Keratinocyte (primary cell): ENCODE data around the gene NOTCH4. TPM values are rescaled to one million over a fixed set of nuclear protein-coding genes. Genes with fewer than 3 reads are reported as not detected.

Experiments used
- DNase-seq: peaks from one replicate; pipeline ENCODE4 v3.0.0-alpha.2; 2011; ENCODE audit warnings: low read depth, missing footprints, low spot score
- FAIRE-seq: peaks from 2 replicates; lab custom pipeline; 2011; peaks lifted over from hg19 to GRCh38; lab: Jason Lieb, UNC
- H2AFZ ChIP-seq: 2 replicates; pipeline ENCODE4 v1.6.0; 2012; ENCODE audit warnings: low read length, control low read depth, inconsistent platforms; ENCODE audit not compliant: control insufficient read depth
- H3K27ac ChIP-seq: 2 replicates; pipeline ENCODE4 v1.5.1; 2011; ENCODE audit warnings: low read length; ENCODE audit not compliant: control insufficient read depth, insufficient read depth
- H3K27me3 ChIP-seq: 3 replicates; pipeline ENCODE4 v1.6.0; 2011; ENCODE audit warnings: low read length; ENCODE audit not compliant: control insufficient read depth, insufficient read depth; ENCODE audit errors: extremely low read depth
- H3K36me3 ChIP-seq, 2 experiments: 2 replicates in 1 of 2; 3 replicates in 1 of 2; pipeline ENCODE4 v1.5.1; 2011; ENCODE audit warnings: low read length in 2 of 2, mild to moderate bottlenecking in 1 of 2; ENCODE audit not compliant: control insufficient read depth in 2 of 2, insufficient read depth in 2 of 2; ENCODE audit errors: extremely low read depth in 1 of 2
- H3K4me1 ChIP-seq: 3 replicates; pipeline ENCODE4 v1.5.1; 2011; ENCODE audit warnings: low read length; ENCODE audit not compliant: control insufficient read depth, insufficient read depth; ENCODE audit errors: extremely low read depth
- H3K4me2 ChIP-seq: 3 replicates; pipeline ENCODE4 v1.6.0; 2011; ENCODE audit warnings: low read depth, low read length; ENCODE audit not compliant: control insufficient read depth, insufficient read depth; ENCODE audit errors: extremely low read depth
- H3K4me3 ChIP-seq, 3 experiments: fragments of 200-600 bp in 1 of 3; sonication (generic) in 1 of 3; 2 replicates in 2 of 3; 3 replicates in 1 of 3; pipeline ENCODE4 v1.5.1; 2011 to 2016; ENCODE audit warnings: low read length in 3 of 3, mild to moderate bottlenecking in 3 of 3, control low read depth in 2 of 3, inconsistent platforms in 1 of 3, low read depth in 1 of 3, mixed read lengths in 1 of 3, mixed run types in 1 of 3, moderate library complexity in 1 of 3; ENCODE audit not compliant: control insufficient read depth in 2 of 3, insufficient read depth in 2 of 3; ENCODE audit errors: extremely low read depth in 1 of 3
- H3K79me2 ChIP-seq: 2 replicates; pipeline ENCODE4 v1.6.0; 2012; ENCODE audit warnings: low read length; ENCODE audit not compliant: control insufficient read depth, insufficient read depth
- H3K9ac ChIP-seq: 3 replicates; pipeline ENCODE4 v1.6.0; 2011; ENCODE audit warnings: low read length; ENCODE audit not compliant: control insufficient read depth, insufficient read depth; ENCODE audit errors: extremely low read depth
- H3K9me1 ChIP-seq: 3 replicates; pipeline ENCODE4 v1.6.0; 2011; ENCODE audit warnings: low read length; ENCODE audit not compliant: control insufficient read depth, insufficient read depth; ENCODE audit errors: extremely low read depth
- H3K9me3 ChIP-seq: 2 replicates; pipeline ENCODE4 v1.5.1; 2012; ENCODE audit warnings: low read depth, low read length; ENCODE audit not compliant: control insufficient read depth
- H4K20me1 ChIP-seq: 3 replicates; pipeline ENCODE4 v1.6.0; 2011; ENCODE audit warnings: low read length; ENCODE audit not compliant: control insufficient read depth, insufficient read depth; ENCODE audit errors: extremely low read depth
- CTCF ChIP-seq, 3 experiments: IDR thresholded peaks in 1 of 3; conservative IDR thresholded peaks in 1 of 3; optimal IDR thresholded peaks in 1 of 3; 2 replicates in 2 of 3; 3 replicates in 1 of 3; pipeline versions ENCODE3 to v1.5.1; 2011; ENCODE audit warnings: low read length in 3 of 3, mild to moderate bottlenecking in 3 of 3, moderate library complexity in 2 of 3, control low read depth in 1 of 3, inconsistent platforms in 1 of 3; ENCODE audit not compliant: insufficient read depth in 2 of 3; ENCODE audit errors: extremely low read depth in 1 of 3
- EZH2 ChIP-seq: IDR thresholded peaks from one replicate; pipeline ENCODE4 v1.6.1; 2012; ENCODE audit warnings: inconsistent platforms, mild to moderate bottlenecking, low read length, moderate library complexity
- dilution Hi-C: fragments of 300-500 bp; cut with MboI; formaldehyde crosslinking; loops from one replicate; pipeline ENCODE4 v1.7.0; 2020; ENCODE audit warnings: low sequenced_read_pairs; ENCODE audit not compliant: extremely low pct_ligation_motif_present
- polyA plus RNA-seq, 5 experiments: library from polyadenylated mRNA; depleted of rRNA in 3 of 5; stranded (reverse) in 3 of 5; stranded (forward) in 1 of 5; unstranded in 1 of 5; fragments of >200 nt; gene quantifications; 1 replicate in 1 of 5; 2 replicates in 3 of 5; 3 replicates in 1 of 5; pipeline versions ENCODE4 v1.2.1 to v1.2.3, GENCODE V29; 2011 to 2012; ENCODE audit warnings: missing spikeins in 2 of 5, low read depth in 1 of 5, low replicate concordance in 1 of 5

Gene NOTCH4
- polyA plus RNA-seq, 1 donor (not counting 4 experiments of a cell fraction or from before 2014, with no cell fraction given), result 0.07 TPM

- H3K27me3 ChIP-seq, result peaks cover 4% of the 10 kb centered on the region
- DNase-seq (no peak), FAIRE-seq (no peak)
- H3K27ac ChIP-seq, result peak overlapping the region; percentile 81
- H3K9me3 ChIP-seq, result no peaks in the 10 kb centered on the region
- TF ChIP-seq CTCF (optimal IDR thresholded peaks at IDR 0.05 in 1 of 3, IDR thresholded peaks at IDR 0.05 in 1 of 3, conservative IDR thresholded peaks at IDR 0.05 in 1 of 3; ENCODE audit: extremely low read depth in 1 of 3, insufficient read depth in 2 of 3, low read length in 3 of 3), result no peak
- TF ChIP-seq EZH2, result no peak
- H3K79me2 ChIP-seq, result peaks cover 2% of the 10 kb centered on the region
- H3K4me2 ChIP-seq, result peak overlapping the region; percentile 99
- peak overlapping the region; percentile 92 for H3K9ac ChIP-seq
- H4K20me1 ChIP-seq, result no peaks in the 10 kb centered on the region
- peak overlapping the region; percentile 97 for H2AFZ ChIP-seq
- H3K36me3 ChIP-seq, result peaks cover 3 to 11% of the 10 kb centered on the region in 2 experiments
- H3K4me3 ChIP-seq, result peak overlapping the region; percentile 71 to 99 (median 96)
- peaks cover 20% of the 10 kb centered on the region for H3K4me1 ChIP-seq
- H3K9me1 ChIP-seq, result no peaks in the 10 kb centered on the region
- dilution Hi-C loops, result no loop called here
These were observed 70.9 kb downstream of the NOTCH4 start for GRCh38 chr6:32152769-32153563.

- Histone ChIP-seq H3K27me3 (peaks cover 4% of the 10 kb centered on the region), H3K4me3 (peak within 1 kb of the TSS in 2 of 3 experiments; percentile 96 to 99), H3K9me1 (no peaks in the 10 kb centered on the region), H3K4me2 (peak within 1 kb of the TSS; percentile 99), H3K4me1 (peaks cover 20% of the 10 kb centered on the region), H2AFZ (peak within 1 kb of the TSS; percentile 35), H3K36me3 (peaks cover 0 to 4% of the 10 kb centered on the region in 2 experiments), H4K20me1 (no peaks in the 10 kb centered on the region), H3K9ac (peak within 1 kb of the TSS; percentile 92), H3K79me2 (peaks cover 2% of the 10 kb centered on the region), H3K27ac (peak within 1 kb of the TSS; percentile 81), H3K9me3 (no peaks in the 10 kb centered on the region)
- FAIRE-seq (no peak), DNase-seq (no peak)
- no peak for TF ChIP-seq EZH2
- no peak for TF ChIP-seq CTCF (optimal IDR thresholded peaks at IDR 0.05 in 1 of 3, IDR thresholded peaks at IDR 0.05 in 1 of 3, conservative IDR thresholded peaks at IDR 0.05 in 1 of 3; ENCODE audit: extremely low read depth in 1 of 3, insufficient read depth in 2 of 3, low read length in 3 of 3)
- dilution Hi-C loops, result no loop called here
These were observed 71.8 kb downstream of the NOTCH4 start, which contains the start of gene PRRT1 for GRCh38 chr6:32151863-32152768. TSS of gene PRRT1 (minus strand) at chr6:32151939. CDS start at chr6:32151827, 112 bp downstream.
